HG02610 (cell line): ENCODE results near the gene PGLYRP3.
"Not testable (repeated sequence)": the region's sequence is repeated elsewhere in the genome, so short reads cannot be mapped to it uniquely, and the experiment has no call there.

Source experiments
- ATAC-seq: cut with Tn5 transposase; IDR thresholded peaks from one replicate; pipeline ENCODE4 v1.9.1; 2021; ENCODE audit warnings: mild to moderate bottlenecking, moderate library complexity; ENCODE audit not compliant: unreplicated experiment

PGLYRP3 gene

DNA sequence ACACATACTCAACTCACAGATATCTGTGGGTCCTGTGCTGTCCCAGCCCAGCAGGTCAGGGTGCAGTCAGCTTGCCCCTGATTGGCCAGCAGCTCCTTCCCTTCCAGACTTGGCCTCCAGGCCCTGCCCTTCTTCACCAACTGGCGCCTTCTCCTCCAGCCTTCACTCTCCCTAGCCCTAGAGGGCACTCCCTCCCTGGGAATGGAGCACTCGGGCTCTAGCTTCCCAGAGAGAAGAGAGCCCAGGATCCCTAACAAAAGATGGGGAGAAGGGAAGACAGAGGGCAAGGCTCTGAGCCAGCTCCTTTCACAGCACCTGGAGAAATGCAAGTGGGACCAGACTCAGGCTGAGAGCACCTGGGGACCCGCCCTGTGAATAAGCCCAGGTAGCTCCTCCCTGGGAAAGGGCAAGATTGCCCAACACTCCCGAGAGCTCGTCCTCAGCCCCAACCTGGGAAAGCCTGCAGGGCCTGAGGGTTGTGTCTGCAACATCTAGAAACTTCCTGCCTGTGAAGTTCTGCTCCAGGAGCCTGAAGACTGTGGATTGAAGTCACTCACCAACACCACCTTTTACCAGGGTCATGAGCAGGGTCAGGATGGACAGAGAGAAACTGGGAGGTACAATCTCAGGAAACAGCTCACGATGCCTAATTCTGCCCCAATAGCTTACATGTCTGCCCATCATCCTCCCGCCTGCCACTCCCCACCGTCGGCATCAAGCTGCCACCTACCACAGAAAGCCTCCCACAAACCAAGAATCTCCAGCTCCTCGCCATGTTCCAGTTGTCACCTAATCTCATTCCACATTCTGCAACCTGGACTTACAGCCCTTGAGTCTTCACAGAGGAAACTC is 36.0 kb upstream of the PGLYRP3 start, which contains the start of gene PGLYRP4:
Gene PGLYRP4 (minus strand): TSS at position 331 of the 852 bp plus-strand sequence. CDS start 909 bp downstream, outside the sequence.
- no peak for ATAC-seq

GRCh38 chr1:153347856-153348255 is 35.1 kb upstream of the PGLYRP3 start:
- ATAC-seq: no peak

DNA sequence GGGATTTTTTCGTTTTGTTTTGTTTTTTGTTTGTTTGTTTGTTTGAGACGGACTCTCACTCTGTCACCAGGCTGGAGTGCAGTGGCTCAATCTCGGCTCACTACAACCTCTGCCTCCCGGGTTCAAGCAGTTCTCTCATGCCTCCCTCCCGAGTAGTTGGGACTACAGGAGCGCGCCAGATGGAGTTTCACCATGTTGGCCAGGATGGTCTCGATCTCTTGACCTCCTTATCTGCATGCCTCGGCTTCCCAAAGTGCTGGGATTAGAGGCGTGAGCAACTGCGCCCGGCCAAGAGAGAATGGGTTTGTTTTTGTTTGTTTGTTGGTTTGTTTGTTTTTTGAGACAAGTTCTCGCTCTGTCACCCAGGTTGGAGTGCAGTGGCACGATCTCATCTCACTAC is 34.3 kb upstream of the PGLYRP3 start:
- ATAC-seq: not testable (repeated sequence)

DNA sequence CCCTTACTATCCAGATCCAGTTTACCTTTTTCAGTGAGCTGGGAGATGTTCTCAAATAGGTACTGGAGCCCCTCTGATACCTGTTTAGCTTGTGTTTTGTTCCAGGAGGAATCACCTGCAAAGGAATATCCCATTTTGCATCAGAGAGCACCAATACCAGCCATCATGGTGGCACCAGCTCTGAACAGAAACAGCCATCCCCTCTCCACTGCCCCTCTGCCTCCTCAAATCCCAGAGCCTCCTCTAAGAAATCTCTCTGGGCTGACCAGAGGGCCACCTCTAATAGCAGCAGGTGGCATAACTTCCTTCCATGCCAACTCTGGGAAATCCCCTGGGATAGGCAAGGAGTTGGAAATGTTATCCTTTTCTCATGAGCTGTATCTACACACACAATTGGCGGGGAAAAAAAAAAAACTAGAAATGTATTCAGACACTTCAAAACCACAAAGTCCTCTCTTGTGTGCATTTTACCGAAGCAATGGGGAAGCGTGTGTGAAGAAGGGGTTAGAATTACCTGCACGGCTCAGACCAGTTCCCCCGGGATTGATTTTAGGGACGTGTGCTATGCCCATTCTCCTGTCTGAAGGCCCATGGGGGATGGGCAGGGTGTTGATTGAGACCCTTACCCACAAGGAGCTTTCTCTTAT is 33.4 kb upstream of the PGLYRP3 start:
- ATAC-seq: peak; percentile 21

- peak; percentile 47 for ATAC-seq
Observed at GRCh38 chr1:153345187-153346076, 32.7 kb upstream of the PGLYRP3 start.

GRCh38 chr1:153344718-153345025 is 31.9 kb upstream of the PGLYRP3 start:
- ATAC-seq: no peak

DNA sequence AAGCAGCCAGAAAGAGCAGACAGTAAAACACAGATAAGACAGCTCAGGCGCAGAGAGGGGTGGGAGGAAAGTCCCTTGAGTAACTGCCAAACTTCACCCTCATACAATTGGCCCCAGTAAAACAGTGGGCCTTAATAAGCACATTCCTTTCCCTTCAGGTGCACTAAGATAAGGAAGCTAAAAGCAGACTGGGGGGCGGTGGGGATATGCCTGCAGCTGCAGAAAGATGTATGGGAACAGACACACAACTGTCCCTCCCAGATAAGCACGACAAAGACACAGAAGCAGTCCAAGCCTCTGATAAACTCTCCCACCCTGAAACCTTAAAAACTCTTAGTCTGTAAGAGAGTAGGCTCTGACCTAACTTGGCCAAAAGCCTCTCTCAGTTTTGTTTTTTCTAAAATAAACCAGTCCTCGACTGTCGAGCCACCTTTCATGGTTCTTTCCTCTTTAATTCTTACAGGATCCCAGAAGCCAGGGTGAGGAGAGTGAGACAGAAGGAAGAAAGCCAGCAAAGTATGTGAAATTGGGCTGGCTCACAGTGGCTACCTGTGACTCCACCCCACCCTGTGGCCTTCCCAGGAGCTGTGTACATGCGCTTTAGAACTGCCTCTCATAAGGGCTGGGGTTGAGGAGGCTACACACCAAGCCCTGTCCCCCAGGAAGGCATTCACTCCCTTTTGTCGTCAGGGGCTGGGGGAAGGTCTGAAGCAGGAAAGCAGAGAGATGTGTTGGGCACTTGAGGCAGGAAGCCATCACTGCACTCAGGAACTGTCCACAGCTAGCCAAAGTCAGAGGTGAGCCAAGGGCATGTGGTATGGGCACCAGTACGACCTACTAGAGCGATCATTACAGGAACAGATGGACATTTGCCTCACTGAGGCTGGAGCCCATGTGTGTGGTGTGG is 31.3 kb upstream of the PGLYRP3 start:
- ATAC-seq: no peak

GRCh38 chr1:153343040-153343681 is 30.4 kb upstream of the PGLYRP3 start:
- ATAC-seq: no peak

- no peak for ATAC-seq
Observed at GRCh38 chr1:153342178-153342577, 29.4 kb upstream of the PGLYRP3 start.

DNA sequence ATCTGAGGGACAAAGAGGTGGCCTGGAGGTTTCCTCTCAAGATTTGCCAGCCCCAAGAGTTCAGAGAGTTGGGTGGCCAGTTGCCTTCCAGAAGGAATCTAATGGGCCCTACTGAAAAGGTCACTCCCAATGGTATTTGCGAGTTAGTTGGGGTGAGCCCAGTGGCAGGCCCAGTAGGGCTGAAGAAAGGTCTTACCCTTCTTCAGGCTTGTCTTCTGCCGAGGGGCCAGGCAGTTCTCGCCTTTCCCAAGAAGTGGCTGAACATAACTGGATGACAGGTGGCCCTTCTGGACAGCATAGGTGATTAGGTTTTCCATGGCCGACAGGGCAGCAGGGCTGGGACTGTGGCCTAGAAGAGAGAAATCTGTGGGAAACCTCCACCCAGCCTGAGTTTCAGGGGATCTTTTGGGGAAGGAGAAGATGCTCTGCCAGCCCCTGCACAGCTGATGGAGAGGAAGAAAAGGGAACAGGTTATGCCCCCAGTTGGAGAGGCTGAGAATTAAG is 28.7 kb upstream of the PGLYRP3 start:
- ATAC-seq: no peak

GRCh38 chr1:153340356-153340755 is 27.6 kb upstream of the PGLYRP3 start:
- ATAC-seq: no peak

- no peak for ATAC-seq
Observed at GRCh38 chr1:153339802-153340201, 27.1 kb upstream of the PGLYRP3 start.

GRCh38 chr1:153337980-153338853 is 25.5 kb upstream of the PGLYRP3 start:
- ATAC-seq: no peak

- no peak for ATAC-seq
Observed at GRCh38 chr1:153336650-153337049, 23.9 kb upstream of the PGLYRP3 start.

DNA sequence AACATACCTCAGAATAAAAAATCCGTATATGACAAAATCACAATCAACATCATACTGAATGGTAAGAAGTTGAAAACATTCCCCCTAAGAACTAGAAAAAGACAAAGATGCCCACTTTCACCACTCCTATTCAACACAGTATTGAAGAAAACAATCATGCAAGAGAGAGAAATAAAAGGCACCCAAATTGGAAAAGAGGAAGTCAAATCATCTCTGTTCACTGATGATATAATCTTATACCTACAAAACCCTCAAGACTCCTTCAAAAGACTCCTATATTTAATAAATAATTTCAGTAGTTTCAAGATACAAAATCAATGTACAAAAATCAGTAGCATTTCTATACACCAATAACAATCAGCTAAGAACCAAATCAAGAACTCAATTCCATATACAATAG is 21.1 kb upstream of the PGLYRP3 start:
- ATAC-seq: no peak

DNA sequence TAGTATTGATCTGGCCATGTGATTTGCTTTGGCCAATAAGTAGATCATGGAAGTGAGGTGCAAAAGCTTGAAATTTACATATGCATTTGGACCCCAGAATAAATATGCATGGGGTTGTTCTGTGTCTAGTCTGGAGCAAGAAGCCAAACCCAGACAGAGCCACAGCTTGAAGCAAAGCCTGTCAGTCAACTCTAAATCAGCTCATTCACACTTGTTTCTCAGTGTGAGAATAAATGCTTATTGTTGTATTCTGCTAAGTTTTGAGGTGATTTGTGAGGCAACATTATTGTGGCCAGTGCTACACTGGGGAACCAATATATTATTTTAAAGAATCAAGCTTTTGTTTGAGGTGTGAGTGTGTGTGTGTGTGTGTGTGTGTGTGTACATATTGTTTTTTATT is 12.2 kb upstream of the PGLYRP3 start:
- ATAC-seq: no peak

DNA sequence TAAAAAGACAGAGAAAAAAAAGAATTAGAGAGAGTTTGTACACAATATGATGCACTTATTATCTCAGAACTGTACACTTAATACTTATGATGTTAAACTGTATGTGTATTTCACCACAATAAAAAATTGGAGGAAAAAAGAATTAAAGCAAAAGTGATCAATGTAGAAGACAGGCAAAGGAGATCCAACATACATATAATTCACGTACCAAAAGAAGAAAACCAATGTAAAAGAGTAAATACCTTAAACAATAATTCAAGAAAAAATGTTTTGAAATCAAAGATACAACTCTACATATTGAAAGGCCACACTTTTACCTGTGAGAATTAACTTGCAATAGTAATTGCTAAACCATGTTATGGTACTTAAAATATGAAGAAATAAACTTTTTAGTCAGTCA is 9.8 kb upstream of the PGLYRP3 start:
- ATAC-seq: no peak

- ATAC-seq: not testable (repeated sequence)
Observed at GRCh38 chr1:153318145-153318544, 5.4 kb upstream of the PGLYRP3 start.

DNA sequence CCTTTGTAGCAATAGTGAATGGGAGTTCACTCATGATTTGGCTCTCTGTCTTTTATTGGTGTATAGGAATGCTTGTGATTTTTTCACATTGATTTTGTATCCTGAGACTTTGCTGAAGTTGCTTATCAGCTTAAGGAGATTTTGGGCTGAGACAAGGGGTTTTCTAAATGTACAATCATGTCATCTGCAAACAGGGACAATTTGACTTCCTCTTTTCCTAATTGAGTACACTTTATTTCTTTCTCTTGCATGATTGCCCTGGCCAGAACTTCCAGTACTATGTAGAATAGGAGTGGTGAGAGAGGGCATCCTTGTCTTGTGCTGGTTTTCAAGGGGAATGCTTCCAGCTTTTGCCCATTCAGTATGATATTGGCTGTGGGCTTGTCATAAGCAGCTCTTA is 3.3 kb upstream of the PGLYRP3 start:
- ATAC-seq: not testable (repeated sequence)
